HG02943 (cell line): ENCODE results near the gene ETV7.

ENCODE experiments used
- ATAC-seq: cut with Tn5 transposase; IDR thresholded peaks from one replicate; pipeline ENCODE4 v1.9.1; 2021; ENCODE audit warnings: mild to moderate bottlenecking, low read depth, moderate library complexity; ENCODE audit not compliant: unreplicated experiment

The ETV7 gene

DNA sequence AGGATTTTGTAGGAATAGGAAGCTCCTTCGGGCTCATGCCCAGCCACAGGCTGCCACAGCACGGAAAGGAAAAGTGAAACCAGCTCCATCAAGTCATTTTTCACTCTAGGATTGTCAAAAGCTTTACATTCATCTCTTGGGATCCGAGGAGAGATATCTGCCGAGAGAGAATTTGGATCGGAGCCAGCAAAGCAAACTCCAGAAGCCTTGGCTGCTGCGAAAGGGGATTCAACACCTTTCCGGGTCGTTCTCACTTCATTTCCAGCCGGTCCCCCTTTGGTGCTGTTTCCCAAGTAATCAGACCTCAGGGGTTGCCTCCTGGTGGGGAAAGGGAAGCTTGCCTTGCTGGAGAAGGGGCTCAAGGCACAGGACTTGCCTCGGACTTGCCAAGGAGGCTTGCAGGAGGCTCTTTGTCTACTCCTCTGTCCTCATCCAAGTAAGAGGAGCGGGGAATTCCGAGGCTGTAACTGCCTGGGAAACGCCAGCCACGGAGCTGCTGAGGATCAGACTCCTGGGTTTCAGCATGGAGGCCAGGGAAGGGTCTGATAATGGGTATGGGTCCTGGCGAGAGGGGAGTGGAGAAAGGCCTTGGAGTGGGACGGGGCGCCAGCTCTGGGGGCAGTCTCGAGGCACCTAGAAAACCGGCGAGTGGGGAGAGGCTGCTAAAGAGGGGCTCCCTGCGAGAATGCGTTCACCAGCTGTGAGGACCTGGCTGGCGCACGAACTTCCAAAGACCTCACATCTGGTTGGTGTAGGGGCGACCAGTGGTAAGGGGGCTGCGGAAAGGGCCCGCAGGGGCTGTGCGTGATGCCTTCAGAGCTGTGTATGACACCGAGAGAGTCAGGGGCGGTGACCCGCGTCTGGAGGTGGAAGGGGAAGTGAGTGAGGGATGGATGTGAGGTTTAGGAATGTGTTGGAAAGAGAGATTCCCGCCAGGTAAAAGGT, 702 bp downstream of the ETV7 start:
- no peak for ATAC-seq

DNA sequence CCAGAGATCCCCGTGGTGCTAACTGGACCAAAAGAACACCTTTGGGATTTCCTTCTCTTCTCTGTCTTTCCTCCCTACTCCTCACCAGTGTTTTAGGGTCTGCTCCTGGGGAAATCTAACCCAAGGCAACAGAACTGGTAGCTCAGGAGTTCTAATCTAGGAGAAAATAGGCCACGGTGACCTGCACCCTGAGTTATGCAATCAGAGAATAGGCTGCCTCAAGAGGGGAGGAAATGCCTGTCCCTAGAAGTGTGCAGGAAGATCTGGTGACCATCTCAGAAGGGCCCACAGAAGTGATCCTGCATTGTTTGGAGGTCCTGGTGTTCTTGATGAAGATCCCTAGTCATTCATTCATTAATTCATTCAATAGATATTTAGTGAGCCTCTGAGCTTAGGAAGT, 3.4 kb downstream of the ETV7 start:
- no peak for ATAC-seq

GRCh38 chr6:36383606-36384005, 3.9 kb downstream of the ETV7 start:
- ATAC-seq, result no peak

DNA sequence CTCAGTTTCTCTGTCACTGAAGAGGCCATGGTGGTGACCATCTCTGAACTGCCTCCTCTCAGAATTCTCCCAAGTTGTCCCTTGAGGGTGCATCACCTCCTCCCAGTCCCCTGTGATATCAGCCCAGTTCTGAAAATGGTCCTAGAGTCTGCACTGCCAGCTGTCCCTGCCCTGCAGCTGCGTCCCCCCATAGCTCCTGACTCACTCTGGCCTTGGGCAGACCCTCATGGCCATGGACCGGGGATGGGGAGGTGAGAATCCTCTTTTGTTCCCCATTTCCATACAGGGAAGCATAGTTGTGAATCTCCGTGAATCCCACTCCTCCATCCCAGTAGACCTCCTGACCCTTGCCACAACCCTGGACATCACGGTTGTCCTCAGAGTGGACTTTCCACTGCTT, 4.5 kb downstream of the ETV7 start:
- ATAC-seq, result no peak

DNA sequence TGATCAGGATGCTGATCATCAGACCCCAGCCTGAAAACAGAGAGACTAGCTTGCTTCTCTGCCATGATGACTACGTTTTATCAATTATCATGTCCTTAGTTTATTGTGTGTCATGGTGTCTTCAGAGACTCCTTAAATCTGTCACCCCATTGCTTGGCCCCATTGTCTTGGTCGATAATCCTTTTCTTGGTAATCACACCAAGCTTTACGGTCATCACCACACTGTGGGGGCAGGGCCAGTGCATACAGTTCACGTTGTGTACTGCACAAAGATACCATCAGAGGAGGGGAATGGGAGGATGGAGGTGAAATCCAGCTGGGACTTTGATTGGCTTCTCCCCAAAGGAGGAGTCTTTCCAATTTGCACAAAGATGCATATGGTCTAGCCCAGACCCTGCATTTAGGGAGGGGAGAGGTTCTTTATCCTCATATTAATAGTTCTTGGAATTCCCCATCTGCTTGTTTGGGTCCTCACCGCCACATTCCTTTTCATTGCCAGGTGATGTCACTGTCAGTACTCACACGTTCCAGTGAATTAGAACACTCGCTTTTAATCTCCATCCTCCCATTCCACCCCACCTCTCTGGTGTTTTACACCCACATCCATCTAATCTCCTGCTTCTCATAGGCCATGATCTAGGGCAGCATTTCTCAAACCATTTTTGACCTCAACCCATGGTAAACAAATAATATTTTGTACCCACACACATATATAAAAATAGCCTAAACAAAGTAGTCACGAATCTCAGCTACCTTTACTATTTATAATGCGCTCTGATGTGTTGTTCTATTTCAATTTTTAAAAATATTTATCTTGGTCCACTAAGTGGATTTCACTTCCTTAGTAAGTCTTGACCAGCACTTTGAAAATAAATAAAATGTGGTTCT, 5.7 kb downstream of the ETV7 start:
- no peak for ATAC-seq

- no peak for ATAC-seq
Measured at GRCh38 chr6:36380166-36380565, 7.3 kb downstream of the ETV7 start.

DNA sequence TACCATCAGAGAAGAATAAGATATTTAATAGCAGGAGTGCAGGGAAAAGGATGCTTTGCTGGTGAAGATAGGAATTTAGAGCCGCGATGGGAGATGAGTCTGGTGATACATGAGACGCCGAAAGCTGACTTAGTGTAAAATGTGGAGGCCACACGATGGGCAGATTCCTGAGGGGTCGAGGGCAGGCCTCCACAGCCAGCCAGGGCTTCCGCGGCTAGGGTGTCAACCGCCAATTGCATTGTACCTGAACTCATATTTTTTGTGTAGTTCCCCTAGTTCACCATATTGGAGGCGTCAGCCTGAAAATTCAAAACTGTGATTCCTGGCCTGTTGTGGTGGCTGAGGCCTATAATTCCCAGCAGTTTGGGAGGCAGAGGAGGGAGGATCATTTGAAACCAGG, 8.5 kb downstream of the ETV7 start:
- no peak for ATAC-seq

GRCh38 chr6:36378243-36378920, 9.1 kb downstream of the ETV7 start:
- no peak for ATAC-seq

GRCh38 chr6:36377594-36377993, 9.9 kb downstream of the ETV7 start:
- no peak for ATAC-seq

DNA sequence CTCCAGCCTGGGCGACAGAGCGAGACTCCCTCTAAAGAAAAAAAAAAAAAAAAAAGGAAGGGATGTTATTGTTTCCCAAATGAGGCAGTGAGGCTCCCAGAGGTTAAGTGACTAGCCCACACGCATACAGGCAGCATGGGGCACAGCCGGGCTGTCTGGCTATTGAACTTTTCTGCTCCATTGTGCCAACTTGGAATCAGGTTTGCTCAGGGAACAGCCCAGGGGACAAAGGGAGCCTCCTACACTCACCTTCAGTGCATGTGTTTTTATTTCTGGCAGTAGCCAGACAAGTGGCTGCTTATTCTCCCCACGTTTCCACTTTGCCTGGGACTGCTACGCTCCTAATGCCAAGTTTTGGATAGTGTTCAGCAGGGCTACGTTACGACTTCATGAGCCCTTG, 10.7 kb downstream of the ETV7 start:
- no peak for ATAC-seq

- ATAC-seq, result no peak
Measured at GRCh38 chr6:36376183-36376582, 11.3 kb downstream of the ETV7 start.

GRCh38 chr6:36375644-36376155, 11.8 kb downstream of the ETV7 start:
- ATAC-seq, result no peak

DNA sequence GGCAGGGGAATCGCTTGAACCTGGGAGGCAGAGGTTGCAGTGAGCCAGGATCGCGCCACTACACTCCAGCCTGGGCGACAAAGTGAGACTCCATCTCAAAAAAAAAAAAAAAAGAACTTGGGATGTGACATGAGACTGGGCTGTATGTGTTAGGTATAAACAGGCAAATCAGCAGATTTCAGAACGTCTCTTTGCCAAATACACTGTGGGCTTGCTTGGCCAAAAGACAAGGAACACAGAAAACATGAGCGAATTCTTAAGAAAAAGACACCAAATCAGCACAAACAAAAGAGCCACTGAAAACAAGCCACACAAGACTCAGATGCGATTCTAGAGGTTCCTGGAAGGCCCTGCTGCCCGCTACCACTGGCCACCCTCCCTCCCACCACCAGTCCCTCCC, 12.5 kb downstream of the ETV7 start:
- ATAC-seq, result no peak

DNA sequence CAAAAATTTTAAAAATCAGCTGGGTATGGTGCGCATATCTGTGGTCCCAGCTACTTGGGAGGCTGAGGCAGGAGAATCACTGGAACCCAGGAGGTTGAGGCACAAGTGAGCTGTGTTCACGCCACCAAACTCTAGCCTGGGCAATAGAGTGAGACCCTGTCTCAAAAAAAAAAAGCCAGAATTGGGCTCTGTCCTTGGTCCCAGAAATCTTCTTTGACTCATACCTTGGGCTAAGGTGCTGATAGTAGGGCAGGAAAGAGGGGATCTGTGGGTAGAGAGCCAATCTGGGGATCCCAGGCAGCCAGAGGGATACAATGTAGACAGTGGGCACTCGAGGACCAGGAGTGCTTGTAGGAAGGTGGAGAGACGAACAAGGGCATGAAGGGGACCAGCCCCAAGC, 13.3 kb downstream of the ETV7 start:
- no peak for ATAC-seq

- no peak for ATAC-seq
Measured at GRCh38 chr6:36373368-36374019, 14.0 kb downstream of the ETV7 start.

GRCh38 chr6:36372088-36372487, 15.4 kb downstream of the ETV7 start:
- no peak for ATAC-seq

GRCh38 chr6:36371211-36371610, 16.3 kb downstream of the ETV7 start:
- no peak for ATAC-seq

- no peak for ATAC-seq
Measured at GRCh38 chr6:36370638-36371037, 16.8 kb downstream of the ETV7 start.

GRCh38 chr6:36368921-36369865, 18.3 kb downstream of the ETV7 start:
- no peak for ATAC-seq
